ENCODE measurements around the gene KIAA0319L. TPM values are rescaled to one million over a fixed set of nuclear protein-coding genes. Genes with fewer than 3 reads are reported as not detected.

KIAA0319L gene
- total RNA-seq, 2 experiments from 2014 or later = 25.3 to 44.9 TPM

- Histone ChIP-seq H3K27ac (ENCODE audit: low read depth, low read length, poor library complexity, severe bottlenecking) (no peak overlapping the region), H3K79me2 (ENCODE audit: insufficient read depth, low read depth, low read length) (no peaks in the 10 kb centered on the region), H3K36me3 (ENCODE audit: insufficient read depth, low read length) (peaks cover 84% of the 10 kb centered on the region), H3K4me3 (ENCODE audit: low read depth, low read length, poor library complexity, severe bottlenecking) (no peak overlapping the region), H3K4me1 (ENCODE audit: insufficient read depth, low read length, poor library complexity, severe bottlenecking) (no peaks in the 10 kb centered on the region), H3K9me2 (ENCODE audit: insufficient read depth, low read length) (no peaks in the 10 kb centered on the region), H3K4me2 (ENCODE audit: low read length) (no peak overlapping the region), H4K20me1 (ENCODE audit: insufficient read depth, low read length) (no peaks in the 10 kb centered on the region), H2AFZ (ENCODE audit: low read length) (no peak overlapping the region), H3K9me3 (ENCODE audit: low read length) (no peaks in the 10 kb centered on the region)
- POLR2A ChIA-PET = interaction anchor here (0.6 kb wide), 1 partner anchor 37 kb away, joined by 3 read pairs; no protein-coding TSS in a partner anchor
- CTCF ChIA-PET (ENCODE audit: unreplicated experiment) = no interaction called here
- no TSS peak for BruUV-seq (replicated peaks)
- TF ChIP-seq CTCF (conservative IDR thresholded peaks at IDR 0.05; ENCODE audit: low read length) = no peak
- TF ChIP-seq EZH2phosphoT487 (IDR thresholded peaks at IDR 0.05; ENCODE audit: borderline replicate concordance, low read depth, low read length) = no peak
- no peak for DNase-seq (ENCODE audit: low spot score)
- intact Hi-C loops (cut with micrococcal nuclease; ENCODE audit: unreplicated experiment) = loop anchor here (5.0 kb wide), 1 partner anchor 609 kb away; no protein-coding TSS in a partner anchor
Observed at GRCh38 chr1:35398739-35399138, 158.5 kb downstream of the KIAA0319L start.

GRCh38 chr1:35394386-35394785 lies 162.8 kb downstream of the KIAA0319L start:
- no peak overlapping the region for H3K4me3 ChIP-seq (ENCODE audit: low read depth, low read length, poor library complexity, severe bottlenecking)
- ChIA-PET POLR2A (interaction anchor here (0.5 kb wide), 1 partner anchor 265 kb away, joined by 3 read pairs; no protein-coding TSS in a partner anchor), CTCF (ENCODE audit: unreplicated experiment) (no interaction called here)
- no peaks in the 10 kb centered on the region for H3K9me3 ChIP-seq (ENCODE audit: low read length)
- no peak for TF ChIP-seq CTCF (conservative IDR thresholded peaks at IDR 0.05; ENCODE audit: low read length)
- no peak for TF ChIP-seq EZH2phosphoT487 (IDR thresholded peaks at IDR 0.05; ENCODE audit: borderline replicate concordance, low read depth, low read length)
- H3K4me1 ChIP-seq (ENCODE audit: insufficient read depth, low read length, poor library complexity, severe bottlenecking) = no peaks in the 10 kb centered on the region
- intact Hi-C loops (cut with micrococcal nuclease; ENCODE audit: unreplicated experiment) = no loop called here
- H3K4me2 ChIP-seq (ENCODE audit: low read length) = no peak overlapping the region
- no peak for DNase-seq (ENCODE audit: low spot score)
- no TSS peak for BruUV-seq (replicated peaks)
- H3K36me3 ChIP-seq (ENCODE audit: insufficient read depth, low read length) = peaks cover 82% of the 10 kb centered on the region
- H2AFZ ChIP-seq (ENCODE audit: low read length) = no peak overlapping the region
- H3K79me2 ChIP-seq (ENCODE audit: insufficient read depth, low read depth, low read length) = no peaks in the 10 kb centered on the region
- no peaks in the 10 kb centered on the region for H4K20me1 ChIP-seq (ENCODE audit: insufficient read depth, low read length)
- H3K27ac ChIP-seq (ENCODE audit: low read depth, low read length, poor library complexity, severe bottlenecking) = no peak overlapping the region
- H3K9me2 ChIP-seq (ENCODE audit: insufficient read depth, low read length) = no peaks in the 10 kb centered on the region

GRCh38 chr1:35390600-35391494 lies 166.4 kb downstream of the KIAA0319L start:
- Histone ChIP-seq H3K79me2 (ENCODE audit: insufficient read depth, low read depth, low read length) (no peaks in the 10 kb centered on the region), H4K20me1 (ENCODE audit: insufficient read depth, low read length) (no peaks in the 10 kb centered on the region), H3K4me3 (ENCODE audit: low read depth, low read length, poor library complexity, severe bottlenecking) (no peak overlapping the region), H3K27ac (ENCODE audit: low read depth, low read length, poor library complexity, severe bottlenecking) (no peak overlapping the region), H3K9me3 (ENCODE audit: low read length) (no peaks in the 10 kb centered on the region), H3K36me3 (ENCODE audit: insufficient read depth, low read length) (peaks cover 76% of the 10 kb centered on the region), H3K9me2 (ENCODE audit: insufficient read depth, low read length) (no peaks in the 10 kb centered on the region), H2AFZ (ENCODE audit: low read length) (no peak overlapping the region), H3K4me1 (ENCODE audit: insufficient read depth, low read length, poor library complexity, severe bottlenecking) (no peaks in the 10 kb centered on the region), H3K4me2 (ENCODE audit: low read length) (no peak overlapping the region)
- no TSS peak for BruUV-seq (replicated peaks)
- ChIA-PET POLR2A (no interaction called here), CTCF (ENCODE audit: unreplicated experiment) (no interaction called here)
- TF ChIP-seq EZH2phosphoT487 (IDR thresholded peaks at IDR 0.05; ENCODE audit: borderline replicate concordance, low read depth, low read length) (no peak), CTCF (conservative IDR thresholded peaks at IDR 0.05; ENCODE audit: low read length) (no peak)
- DNase-seq (ENCODE audit: low spot score) = no peak
- intact Hi-C loops (cut with micrococcal nuclease; ENCODE audit: unreplicated experiment) = no loop called here

Data from OCI-LY7 (cell line).